K562 (cell line): ENCODE measurements around the gene HPD. TPM values are rescaled to one million over a fixed set of nuclear protein-coding genes. Genes with fewer than 3 reads are reported as not detected.

Experiments
- CHAMP1 ChIP-seq: fragments of 450-650 bp; IDR thresholded peaks from 2 replicates; pipeline ENCODE4 v1.6.1; 2016; ENCODE audit warnings: mild to moderate bottlenecking
- CHD1 ChIP-seq: fragments of 200-600 bp; sonication (generic); IDR thresholded peaks from one replicate; pipeline ENCODE4 v1.6.1; 2012; ENCODE audit warnings: mild to moderate bottlenecking, moderate library complexity, low read length, inconsistent platforms
- CHD2 ChIP-seq: IDR thresholded peaks from 2 replicates; pipeline ENCODE4 v1.6.1; 2011; ENCODE audit warnings: low read depth, low read length
- GABPB2 ChIP-seq: fragments of 250-450 bp; sonication (Bioruptor Pico); conservative IDR thresholded peaks from 2 replicates; pipeline ENCODE4 v1.5.1; 2021; ENCODE audit warnings: mild to moderate bottlenecking
- HCFC1 ChIP-seq: IDR thresholded peaks from 2 replicates; pipeline ENCODE4 v1.6.1; 2012; ENCODE audit warnings: low read depth, low read length, improper control_type of control experiment
- HNRNPK ChIP-seq: fragments of 200-400 bp; formaldehyde crosslinking; IDR thresholded peaks from one replicate; pipeline ENCODE4 v1.6.1; 2018; ENCODE audit warnings: mild to moderate bottlenecking, low read depth, low read length; ENCODE audit not compliant: poor library complexity, severe bottlenecking
- KLF16 ChIP-seq: IDR thresholded peaks from 2 replicates; pipeline ENCODE4 v1.6.1; 2016; ENCODE audit warnings: antibody characterized with exemption
- MCM2 ChIP-seq: fragments of 450-650 bp; IDR thresholded peaks from 2 replicates; pipeline ENCODE4 v1.6.1; 2017; ENCODE audit warnings: low read depth, mild to moderate bottlenecking
- NFIC ChIP-seq: fragments of 450-650 bp; IDR thresholded peaks from 2 replicates; pipeline ENCODE4 v1.6.1; 2017; ENCODE audit warnings: mild to moderate bottlenecking, inconsistent platforms
- PHB ChIP-seq: fragments of 250-450 bp; sonication (Bioruptor Pico); IDR thresholded peaks from 2 replicates; pipeline ENCODE4 v1.5.0; 2021
- RBFOX2 ChIP-seq: fragments of 200-400 bp; formaldehyde crosslinking; IDR thresholded peaks from 2 replicates; pipeline ENCODE4 v1.6.1; 2017; ENCODE audit warnings: low read depth, mild to moderate bottlenecking, low read length, moderate library complexity
- RFX7 ChIP-seq: fragments of 250-450 bp; sonication (Bioruptor Pico); IDR thresholded peaks from 2 replicates; pipeline ENCODE4 v1.5.1; 2021; ENCODE audit warnings: mild to moderate bottlenecking
- SMC3 ChIP-seq: conservative IDR thresholded peaks from 2 replicates; pipeline ENCODE4 v1.6.1; 2011; ENCODE audit warnings: low read depth, low read length, improper control_type of control experiment; ENCODE audit not compliant: insufficient read depth
- SRSF9 ChIP-seq: fragments of 200-400 bp; formaldehyde crosslinking; IDR thresholded peaks from 2 replicates; pipeline ENCODE4 v1.6.1; 2017; ENCODE audit warnings: low read depth, low read length, borderline replicate concordance
- TCFL5 ChIP-seq: fragments of 250-450 bp; sonication (Bioruptor Pico); conservative IDR thresholded peaks from 2 replicates; pipeline ENCODE4 v1.6.1; 2021; ENCODE audit warnings: mild to moderate bottlenecking, moderate library complexity, matching md5 sums
- ZBTB1 ChIP-seq: sonication (generic); formaldehyde crosslinking; IDR thresholded peaks from 2 replicates; pipeline ENCODE4 v1.8.1; 2023; ENCODE audit warnings: missing genetic modification reagents, low read depth, mild to moderate bottlenecking, borderline replicate concordance
- ZHX1 ChIP-seq: fragments of 150-350 bp; conservative IDR thresholded peaks from 2 replicates; pipeline ENCODE4 v1.6.1; 2014; ENCODE audit warnings: low read length
- ZNF140 ChIP-seq: fragments of 250-450 bp; sonication (Bioruptor Pico); IDR thresholded peaks from 2 replicates; pipeline ENCODE4 v1.8.0; 2021; ENCODE audit warnings: moderate library complexity, mild to moderate bottlenecking, inconsistent platforms
- ZNF197 ChIP-seq: fragments of 200-800 bp; sonication (Bioruptor generic); IDR thresholded peaks from 2 replicates; pipeline ENCODE4 v1.6.1; 2016; ENCODE audit warnings: low read depth, missing genetic modification characterization, missing compliant biosample characterization
- ZNF239 ChIP-seq: fragments of 250-450 bp; sonication (Bioruptor Pico); IDR thresholded peaks from 2 replicates; pipeline ENCODE4 v1.4.0; 2020; ENCODE audit warnings: mild to moderate bottlenecking
- ZNF445 ChIP-seq: fragments of 250-450 bp; sonication (Bioruptor Pico); IDR thresholded peaks from 2 replicates; pipeline ENCODE4 v1.4.0; 2020; ENCODE audit warnings: low read depth, mild to moderate bottlenecking, moderate library complexity
- ZNF507 ChIP-seq: conservative IDR thresholded peaks from 2 replicates; pipeline ENCODE4 v1.6.1; 2017; ENCODE audit warnings: missing genetic modification characterization, missing compliant biosample characterization
- ZNF77 ChIP-seq: fragments of 250-450 bp; sonication (Bioruptor Pico); IDR thresholded peaks from 2 replicates; pipeline ENCODE4 v1.5.0; 2020
- polyA plus RNA-seq, 8 experiments: library from polyadenylated mRNA; depleted of rRNA in 4 of 8; stranded (reverse) in 5 of 8; unstranded in 3 of 8; fragments of >200 nt; fragmentation: Nextera tagmentation in 2 of 8; fragmentation: Illumina TruSeq in 1 of 8; extraction: Ambion mirVana in 2 of 8; extraction: Trizol in 1 of 8; gene quantifications; 2 replicates each; pipeline versions ENCODE4 v1.2.1 to v1.2.3, GENCODE V29; 2011 to 2014; ENCODE audit warnings: inconsistent platforms in 1 of 8, missing spikeins in 1 of 8
- total RNA-seq, 7 experiments: library from RNA; depleted of rRNA in 6 of 7; stranded (reverse); fragments of >200 nt in 6 of 7; fragmentation: Illumina TruSeq in 2 of 7; extraction: Trizol in 2 of 7; gene quantifications; 2 replicates each; pipeline versions ENCODE4 v1.2.1 to v1.2.3, GENCODE V29; 2011 to 2021; ENCODE audit warnings: low replicate concordance in 1 of 7
- TF ChIP-seq, protein P1 (sequence below): fragments of 250-450 bp; sonication (Bioruptor Pico); IDR thresholded peaks from 2 replicates; pipeline ENCODE4 v1.4.0; 2020; ENCODE audit warnings: mild to moderate bottlenecking, moderate library complexity

The HPD gene
- total and polyA plus RNA-seq, 9 of the 15 experiments (the other 6 are each of a cell fraction or from before 2014, with no cell fraction given): 0.06 to 0.29 (median 0.07) TPM; not detected in 4

GRCh38 chr12:121839106-121839992, 19.3 kb downstream of the HPD start (continued):
- no peak for TF ChIP-seq ZHX1
- TF ChIP-seq, protein P1, sequence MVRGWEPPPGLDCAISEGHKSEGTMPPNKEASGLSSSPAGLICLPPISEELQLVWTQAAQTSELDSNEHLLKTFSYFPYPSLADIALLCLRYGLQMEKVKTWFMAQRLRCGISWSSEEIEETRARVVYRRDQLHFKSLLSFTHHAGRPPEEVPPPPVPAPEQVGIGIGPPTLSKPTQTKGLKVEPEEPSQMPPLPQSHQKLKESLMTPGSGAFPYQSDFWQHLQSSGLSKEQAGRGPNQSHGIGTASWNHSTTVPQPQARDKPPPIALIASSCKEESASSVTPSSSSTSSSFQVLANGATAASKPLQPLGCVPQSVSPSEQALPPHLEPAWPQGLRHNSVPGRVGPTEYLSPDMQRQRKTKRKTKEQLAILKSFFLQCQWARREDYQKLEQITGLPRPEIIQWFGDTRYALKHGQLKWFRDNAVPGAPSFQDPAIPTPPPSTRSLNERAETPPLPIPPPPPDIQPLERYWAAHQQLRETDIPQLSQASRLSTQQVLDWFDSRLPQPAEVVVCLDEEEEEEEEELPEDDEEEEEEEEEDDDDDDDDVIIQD (CRISPR knock-in tag): no peak
- TF ChIP-seq TCFL5 (CRISPR knock-in tag): no peak
- TF ChIP-seq PHB (CRISPR knock-in tag): no peak
- TF ChIP-seq ZNF239: no peak
- TF ChIP-seq CHD1: no peak
- no peak for TF ChIP-seq HNRNPK
- TF ChIP-seq ZNF77 (CRISPR knock-in tag): no peak
- no peak for TF ChIP-seq GABPB2 (CRISPR knock-in tag)
- TF ChIP-seq RFX7: no peak
- TF ChIP-seq SRSF9: no peak
- TF ChIP-seq ZNF507 (tag): no peak
- peak; percentile 89 for TF ChIP-seq RBFOX2
- no peak for TF ChIP-seq KLF16
- peak; percentile 15; the same call in 1 of the 2 replicates for TF ChIP-seq SMC3
- TF ChIP-seq CHD2: no peak
- no peak for TF ChIP-seq ZNF445 (CRISPR knock-in tag)
- TF ChIP-seq CHAMP1: no peak
- peak; percentile 85 for TF ChIP-seq NFIC
- TF ChIP-seq MCM2: no peak
- no peak for TF ChIP-seq HCFC1
- TF ChIP-seq ZNF197 (CRISPR knock-in tag): no peak
- TF ChIP-seq ZNF140 (CRISPR knock-in tag): no peak
- TF ChIP-seq ZBTB1: no peak
